OCI-LY7 (cell line): ENCODE results near the gene KAZN. TPM values are rescaled to one million over a fixed set of nuclear protein-coding genes. Genes with fewer than 3 reads are reported as not detected.

ENCODE experiments used
- BruUV-seq: library from RNA; stranded (reverse); fragments of 400-500 nt; replicated peaks from 2 replicates; lab custom pipeline; 2021; lab: Mats Ljungman, UMichigan
- CTCF ChIA-PET: fragments of 300-600 bp; sonication (Branson Sonifier 250); formaldehyde crosslinking; loops from one replicate; lab custom pipeline; 2022; ENCODE audit warnings: antibody characterized with exemption; ENCODE audit not compliant: unreplicated experiment; lab: Charles Lee
- POLR2A ChIA-PET: fragments of 300-600 bp; sonication (Branson Sonifier 250); formaldehyde crosslinking; loops from one replicate; lab custom pipeline; 2022; ENCODE audit warnings: antibody characterized with exemption; lab: Charles Lee
- DNase-seq: peaks from one replicate; pipeline ENCODE4 v3.0.0-alpha.2; 2015; ENCODE audit warnings: low spot score
- H2AFZ ChIP-seq: fragments of 200-600 bp; sonication (generic), shearing (Covaris generic); 2 replicates; pipeline ENCODE4 v1.6.1; 2014; ENCODE audit warnings: mild to moderate bottlenecking, antibody characterized with exemption, low read length, moderate library complexity
- H3K27ac ChIP-seq: fragments of 200-600 bp; sonication (generic); 2 replicates; pipeline ENCODE4 v1.5.1; 2014; ENCODE audit warnings: mixed run types, low read depth, mild to moderate bottlenecking, moderate library complexity, low read length, inconsistent platforms; ENCODE audit not compliant: poor library complexity, severe bottlenecking
- H3K36me3 ChIP-seq: fragments of 200-600 bp; sonication (generic); 2 replicates; pipeline ENCODE4 v1.6.1; 2014; ENCODE audit warnings: mild to moderate bottlenecking, antibody characterized with exemption, low read length, moderate library complexity, mixed read lengths; ENCODE audit not compliant: insufficient read depth
- H3K4me1 ChIP-seq: fragments of 200-600 bp; sonication (generic); 2 replicates; pipeline ENCODE4 v1.5.1; 2014; ENCODE audit warnings: mild to moderate bottlenecking, low read length; ENCODE audit not compliant: insufficient read depth, poor library complexity, severe bottlenecking
- H3K4me2 ChIP-seq: fragments of 200-600 bp; sonication (generic); 2 replicates; pipeline ENCODE4 v1.6.1; 2014; ENCODE audit warnings: mild to moderate bottlenecking, low read length
- H3K4me3 ChIP-seq: fragments of 200-600 bp; sonication (generic); 2 replicates; pipeline ENCODE4 v1.5.1; 2014; ENCODE audit warnings: mild to moderate bottlenecking, low read depth, low read length; ENCODE audit not compliant: poor library complexity, severe bottlenecking
- H3K79me2 ChIP-seq: fragments of 200-600 bp; sonication (generic); 2 replicates; pipeline ENCODE4 v1.6.1; 2016; ENCODE audit warnings: low read depth, mild to moderate bottlenecking, low read length, moderate library complexity, mixed read lengths; ENCODE audit not compliant: insufficient read depth
- H3K9me2 ChIP-seq: fragments of 200-600 bp; sonication (generic); 2 replicates; pipeline ENCODE4 v1.6.1; 2016; ENCODE audit warnings: mild to moderate bottlenecking, low read length, mixed read lengths; ENCODE audit not compliant: insufficient read depth
- H3K9me3 ChIP-seq: fragments of 200-600 bp; sonication (generic); 2 replicates; pipeline ENCODE4 v1.6.1; 2014; ENCODE audit warnings: mild to moderate bottlenecking, mixed run types, low read length, mixed read lengths
- H4K20me1 ChIP-seq: fragments of 200-600 bp; sonication (generic); 2 replicates; pipeline ENCODE4 v1.6.1; 2014; ENCODE audit warnings: mild to moderate bottlenecking, antibody characterized with exemption, low read length, moderate library complexity, mixed read lengths; ENCODE audit not compliant: insufficient read depth
- CTCF ChIP-seq: fragments of 200-600 bp; sonication (generic); conservative IDR thresholded peaks from 2 replicates; pipeline ENCODE4 v1.5.1; 2014; ENCODE audit warnings: mild to moderate bottlenecking, antibody characterized with exemption, low read length, moderate library complexity, mixed read lengths
- EZH2phosphoT487 ChIP-seq: fragments of 200-600 bp; sonication (generic); IDR thresholded peaks from 2 replicates; pipeline ENCODE4 v1.6.1; 2018; ENCODE audit warnings: low read depth, borderline replicate concordance, mild to moderate bottlenecking, mixed run types, antibody characterized with exemption, low read length, moderate library complexity, mixed read lengths
- intact Hi-C: fragments of 100-400 bp; cut with micrococcal nuclease; formaldehyde crosslinking; loops from one replicate; pipeline ENCODE4 v1.10.0; 2022; ENCODE audit not compliant: unreplicated experiment
- total RNA-seq, 2 experiments: library from RNA; depleted of rRNA in 1 of 2; stranded (reverse); fragments of >200 nt in 1 of 2; shearing (Covaris generic) in 1 of 2; gene quantifications; 2 replicates each; pipeline ENCODE4 v1.2.3, GENCODE V29; 2014 to 2022

The KAZN gene
- total RNA-seq, 2 experiments from 2014 or later, result 0.40 to 2.4 TPM

- TF ChIP-seq EZH2phosphoT487, result no peak
- TF ChIP-seq CTCF, result no peak
- H3K4me2 ChIP-seq, result no peak overlapping the region
- H2AFZ ChIP-seq, result no peak overlapping the region
- no peaks in the 10 kb centered on the region for H3K4me1 ChIP-seq
- POLR2A ChIA-PET, result no interaction called here
- BruUV-seq, result no TSS peak
- no peak overlapping the region for H3K4me3 ChIP-seq
- no peak overlapping the region for H3K27ac ChIP-seq
- H3K79me2 ChIP-seq, result no peaks in the 10 kb centered on the region
- no peaks in the 10 kb centered on the region for H3K9me2 ChIP-seq
- H3K36me3 ChIP-seq, result no peaks in the 10 kb centered on the region
- intact Hi-C loops, result no loop called here
- CTCF ChIA-PET, result no interaction called here
- no peak for DNase-seq
- H4K20me1 ChIP-seq, result no peaks in the 10 kb centered on the region
- no peaks in the 10 kb centered on the region for H3K9me3 ChIP-seq
Observed at GRCh38 chr1:15160626-15161025, 562.1 kb downstream of the KAZN start.

GRCh38 chr1:15167386-15167785 is 568.9 kb downstream of the KAZN start:
- Histone ChIP-seq H3K4me3 (no peak overlapping the region), H3K4me2 (no peak overlapping the region), H3K9me2 (no peaks in the 10 kb centered on the region), H3K4me1 (no peaks in the 10 kb centered on the region), H3K27ac (no peak overlapping the region), H3K9me3 (no peaks in the 10 kb centered on the region), H3K36me3 (no peaks in the 10 kb centered on the region), H3K79me2 (no peaks in the 10 kb centered on the region), H2AFZ (no peak overlapping the region), H4K20me1 (no peaks in the 10 kb centered on the region)
- intact Hi-C loops, result no loop called here
- BruUV-seq, result no TSS peak
- TF ChIP-seq CTCF, result no peak
- TF ChIP-seq EZH2phosphoT487, result no peak
- no peak for DNase-seq
- ChIA-PET POLR2A (interaction anchor here (0.7 kb wide), 1 partner anchor 42 kb away, joined by 5 read pairs; no protein-coding TSS in a partner anchor), CTCF (no interaction called here)
